GM19023 (cell line): ENCODE measurements around the gene COPS9.
A peak's percentile ranks its signal among the peaks of the same experiment; 100 is the strongest.

Experiments used
- ATAC-seq: cut with Tn5 transposase; IDR thresholded peaks from one replicate; pipeline ENCODE4 v1.9.1; 2021; ENCODE audit warnings: mild to moderate bottlenecking, moderate library complexity; ENCODE audit not compliant: unreplicated experiment

Gene COPS9

DNA sequence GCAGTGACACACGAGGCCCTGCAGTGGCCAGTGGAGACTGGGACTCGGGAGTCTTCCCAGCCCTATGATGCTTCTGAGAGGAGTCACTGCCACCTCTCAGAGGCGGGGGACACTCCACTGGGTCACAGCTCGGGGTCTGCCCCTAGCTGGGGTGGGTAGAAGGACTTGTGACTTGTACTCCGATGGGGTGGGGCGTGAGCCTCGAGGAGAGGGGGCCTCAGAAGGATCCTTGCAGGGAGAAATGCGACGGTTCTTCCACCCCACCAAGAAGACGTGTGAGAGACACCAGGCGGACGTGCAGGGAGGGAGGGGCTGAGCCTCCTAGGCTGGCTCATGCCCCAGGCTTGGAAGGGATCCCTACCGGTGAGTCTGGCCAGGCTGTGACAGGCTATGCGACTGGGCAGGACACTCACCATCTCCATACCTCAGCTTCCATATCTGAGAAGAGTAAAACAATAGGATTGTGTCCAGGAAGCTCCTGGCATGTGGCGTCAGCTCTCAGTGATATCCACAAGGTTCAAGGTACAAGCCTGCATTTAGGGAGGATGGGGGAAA, 15.4 kb upstream of the COPS9 start:
- ATAC-seq: no peak

- ATAC-seq: no peak
Observed at GRCh38 chr2:240149943-240150784, 14.1 kb upstream of the COPS9 start.

DNA sequence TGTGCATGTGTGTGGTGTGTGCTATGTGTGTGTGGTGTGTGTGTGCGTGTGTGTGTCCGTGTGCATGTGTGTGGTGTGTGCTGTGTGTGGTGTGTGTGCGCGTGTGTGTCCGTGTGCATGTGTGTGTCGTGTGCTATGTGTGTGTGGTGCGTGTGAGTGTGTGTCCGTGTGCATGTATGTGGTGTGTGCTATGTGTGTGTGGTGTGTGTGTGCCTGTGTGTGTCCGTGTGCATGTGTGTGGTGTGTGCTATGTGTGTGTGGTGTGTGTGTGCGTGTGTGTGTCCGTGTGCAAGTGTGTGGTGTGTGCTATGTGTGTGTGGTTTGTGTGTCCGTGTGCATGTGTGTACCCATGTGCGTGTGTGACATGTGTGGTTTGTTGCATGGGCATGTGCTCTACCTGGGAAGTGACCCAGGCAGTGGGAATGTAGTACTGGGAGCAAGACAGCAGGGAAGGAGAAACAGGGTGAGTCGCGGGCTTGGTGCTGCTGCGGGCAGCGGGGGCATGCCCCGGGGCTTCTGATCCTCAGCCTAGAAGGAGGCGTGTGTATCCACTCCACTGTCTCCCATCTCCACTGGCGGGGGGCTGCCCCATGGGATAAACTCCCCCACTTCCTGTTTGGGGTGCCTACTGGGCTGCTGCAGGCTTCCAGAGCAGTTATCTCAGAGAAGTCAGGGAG, 11.9 kb upstream of the COPS9 start:
- no peak for ATAC-seq

DNA sequence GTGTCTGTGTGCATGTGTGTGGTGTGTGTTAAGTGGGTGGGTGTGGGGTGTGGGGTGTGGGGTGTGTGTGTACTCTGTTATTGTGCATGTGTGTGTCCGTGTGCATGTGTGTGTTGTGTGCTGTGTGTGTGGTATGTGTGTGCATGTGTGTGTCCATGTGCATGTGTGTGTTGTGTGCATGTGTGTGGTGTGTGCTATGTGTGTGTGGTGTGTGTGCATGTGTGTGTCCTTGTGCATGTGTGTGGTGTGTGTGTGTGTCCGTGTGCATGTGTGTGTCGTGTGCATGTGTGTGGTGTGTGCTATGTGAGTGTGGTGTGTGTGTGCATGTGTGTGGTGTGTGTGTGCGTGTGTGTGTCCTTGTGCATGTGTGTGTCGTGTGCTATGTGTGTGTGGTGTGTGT, 11.3 kb upstream of the COPS9 start:
- ATAC-seq: no peak

DNA sequence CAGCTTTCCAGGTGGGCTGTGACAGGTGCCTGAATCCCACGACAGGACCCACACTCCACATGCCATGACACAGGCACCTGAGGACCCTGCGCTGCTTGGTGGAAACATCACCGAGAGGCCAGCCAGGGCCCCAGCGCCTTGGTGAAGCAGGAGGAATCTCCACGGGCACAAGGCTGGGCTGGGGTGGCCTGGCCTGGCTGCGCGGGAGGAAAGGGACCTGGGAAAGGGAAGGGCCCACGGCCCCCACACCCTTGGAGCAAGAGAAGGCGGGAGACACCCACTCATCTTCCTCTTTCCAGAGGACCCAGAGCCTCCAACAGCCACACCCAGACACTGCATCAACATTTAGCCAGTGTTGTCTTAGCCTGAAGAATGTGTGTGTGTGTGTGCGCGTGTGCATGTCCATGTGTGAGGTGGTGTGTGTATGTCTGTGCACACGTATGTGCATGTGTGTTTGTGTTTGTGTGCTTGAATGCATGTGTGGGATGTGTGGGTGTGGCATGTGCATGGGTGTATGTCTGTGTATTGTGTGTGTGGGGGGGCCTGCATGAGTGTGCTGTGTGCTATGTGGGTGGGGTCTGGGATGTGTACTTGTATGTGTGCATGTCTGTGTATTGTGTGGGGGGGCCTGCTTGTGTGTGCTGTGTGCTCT, 10.6 kb upstream of the COPS9 start:
- no peak for ATAC-seq

- no peak for ATAC-seq
Observed at GRCh38 chr2:240146141-240146561, 10.0 kb upstream of the COPS9 start.

- no peak for ATAC-seq
Observed at GRCh38 chr2:240145461-240145860, 9.4 kb upstream of the COPS9 start.

DNA sequence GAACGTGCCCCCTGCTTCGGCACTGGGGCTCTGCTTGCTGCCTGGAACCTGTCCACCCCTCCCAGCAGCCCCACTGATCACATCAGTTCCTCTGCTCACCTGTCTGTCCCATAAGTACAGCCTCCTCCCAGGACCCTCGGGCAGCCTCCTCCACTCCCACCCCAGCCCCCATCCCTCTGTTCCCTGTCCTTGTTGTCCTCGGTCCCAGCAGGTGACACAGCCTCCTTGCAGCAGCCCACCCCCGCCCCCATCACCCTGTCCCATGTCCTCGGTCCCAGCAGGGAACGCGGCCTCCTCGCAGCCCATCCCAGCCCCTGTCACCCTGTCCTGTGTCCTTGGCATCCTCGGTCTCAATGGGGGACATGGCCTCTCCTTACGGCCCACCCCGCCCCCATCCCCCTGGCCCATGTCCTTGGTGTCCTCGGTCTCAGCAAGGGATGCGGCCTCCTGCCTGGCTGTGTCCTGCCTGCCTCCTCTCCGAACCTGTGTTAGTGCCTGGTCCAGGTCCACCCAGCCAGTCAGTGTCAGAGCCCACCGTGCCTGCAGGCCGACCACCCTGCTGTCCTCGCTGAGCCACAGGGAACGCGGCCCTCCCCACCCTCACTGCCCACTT, 8.7 kb upstream of the COPS9 start:
- ATAC-seq: no peak

DNA sequence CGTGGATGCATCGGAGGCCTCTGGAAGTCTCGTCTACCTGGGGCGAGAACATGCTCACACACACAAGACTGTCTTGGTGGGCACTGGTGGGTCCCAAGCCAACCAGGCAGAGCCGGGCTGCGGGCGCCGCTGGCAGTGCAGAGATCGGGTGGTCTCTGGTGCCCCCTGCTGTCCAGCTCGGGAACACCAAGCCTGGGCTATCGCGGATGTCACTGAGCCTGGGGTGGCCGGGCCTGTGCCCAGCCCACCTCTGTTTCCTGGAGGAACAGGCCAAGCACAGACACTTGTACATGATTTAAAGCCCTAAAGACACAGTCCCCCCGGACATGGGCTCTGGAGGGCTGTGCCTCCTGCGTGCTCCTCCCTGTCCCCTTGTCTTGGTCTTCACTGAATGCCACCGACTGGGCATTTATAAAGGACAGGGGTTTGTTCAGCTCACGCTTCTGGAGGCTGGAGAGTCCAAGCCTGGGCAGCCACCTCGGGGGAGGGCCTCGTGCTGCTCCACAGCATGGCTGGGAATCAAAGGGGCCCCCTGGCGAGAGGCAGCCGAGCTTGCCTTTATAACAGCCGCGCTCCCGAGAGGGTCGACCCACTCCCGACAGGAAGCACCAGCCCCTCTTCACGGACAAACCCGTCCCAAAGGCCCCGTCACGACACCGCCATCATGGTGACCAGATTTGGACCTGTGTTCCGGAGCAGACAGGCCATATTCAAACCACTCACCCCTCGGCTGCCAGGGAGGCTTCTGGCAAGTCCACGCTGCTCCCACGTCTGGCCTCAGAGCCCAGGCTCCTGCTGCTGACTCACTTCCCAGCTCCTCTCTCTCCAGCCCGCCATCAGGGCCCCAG, 7.9 kb upstream of the COPS9 start:
- peak; percentile 70 for ATAC-seq

DNA sequence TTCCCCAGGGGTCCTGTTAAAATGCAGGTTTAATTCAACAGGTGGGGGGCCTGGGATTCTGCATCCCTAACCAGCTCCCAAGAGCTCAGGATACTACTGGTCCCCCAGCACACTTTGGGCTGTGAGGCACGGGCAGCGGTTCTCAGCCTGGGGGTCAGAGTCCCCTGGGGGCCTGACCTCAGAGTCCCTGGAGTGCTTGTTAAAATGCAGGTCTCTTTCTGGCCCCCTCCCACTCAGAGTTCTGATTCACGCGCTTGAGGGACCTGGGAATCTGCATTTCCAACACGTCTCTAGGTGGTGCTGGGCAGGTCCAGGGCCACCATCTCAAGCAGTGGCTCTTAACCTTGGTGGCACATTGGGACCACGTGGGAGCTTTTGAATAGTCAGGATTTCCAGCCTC, 7.2 kb upstream of the COPS9 start:
- ATAC-seq: no peak

- ATAC-seq: no peak
Observed at GRCh38 chr2:240142859-240143258, 6.8 kb upstream of the COPS9 start.

DNA sequence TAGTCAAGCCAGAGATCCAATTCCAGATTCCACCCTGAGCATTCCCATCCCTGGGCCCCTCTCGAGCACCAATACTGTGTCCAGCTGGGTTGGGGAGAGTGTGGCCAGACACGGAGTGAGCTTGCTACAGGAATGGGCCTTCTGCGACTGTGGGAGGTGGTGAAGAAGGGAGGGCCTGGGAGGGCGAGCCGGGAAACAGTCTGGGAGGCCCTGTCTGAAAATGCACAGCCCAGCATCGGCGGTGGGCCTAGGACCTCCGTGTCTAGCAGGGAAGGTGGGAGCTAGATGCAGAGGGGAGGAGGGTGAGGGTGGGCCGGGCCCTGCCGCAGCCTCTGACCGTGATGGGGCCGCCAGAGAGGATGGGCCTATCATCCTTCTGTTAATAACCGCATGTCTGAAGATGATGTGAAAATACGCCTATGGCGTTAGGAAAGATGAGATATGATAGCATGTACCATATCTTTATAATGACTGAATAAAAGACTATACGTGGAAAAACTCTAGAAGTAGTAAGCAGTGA, 6.2 kb upstream of the COPS9 start:
- no peak for ATAC-seq

DNA sequence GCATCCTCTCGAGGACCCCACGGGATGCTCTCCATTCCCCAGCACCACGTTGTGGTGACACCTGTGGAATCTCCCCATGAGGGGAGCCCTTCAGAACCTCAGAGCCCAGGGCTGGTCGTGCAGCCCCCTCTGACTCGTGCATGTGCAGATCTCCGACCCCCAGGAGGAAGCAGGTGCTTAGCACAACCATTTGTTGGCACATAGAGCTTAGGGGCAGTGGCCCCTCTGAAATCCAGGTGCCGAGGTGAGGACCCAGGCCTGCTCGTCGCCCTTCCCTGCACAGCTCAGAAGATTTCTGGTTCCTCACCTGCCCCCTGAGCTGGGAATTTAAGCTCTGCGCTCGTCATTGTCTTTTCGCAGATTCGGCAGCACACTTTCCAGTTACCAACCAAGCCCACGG, 5.6 kb upstream of the COPS9 start:
- no peak for ATAC-seq

GRCh38 chr2:240140920-240141319, 4.8 kb upstream of the COPS9 start:
- no peak for ATAC-seq

GRCh38 chr2:240140511-240140910, 4.4 kb upstream of the COPS9 start, which contains the start of gene OTOS:
TSS of gene OTOS (minus strand) at chr2:240140658. CDS start at chr2:240140326, 332 bp downstream.
- ATAC-seq: no peak

DNA sequence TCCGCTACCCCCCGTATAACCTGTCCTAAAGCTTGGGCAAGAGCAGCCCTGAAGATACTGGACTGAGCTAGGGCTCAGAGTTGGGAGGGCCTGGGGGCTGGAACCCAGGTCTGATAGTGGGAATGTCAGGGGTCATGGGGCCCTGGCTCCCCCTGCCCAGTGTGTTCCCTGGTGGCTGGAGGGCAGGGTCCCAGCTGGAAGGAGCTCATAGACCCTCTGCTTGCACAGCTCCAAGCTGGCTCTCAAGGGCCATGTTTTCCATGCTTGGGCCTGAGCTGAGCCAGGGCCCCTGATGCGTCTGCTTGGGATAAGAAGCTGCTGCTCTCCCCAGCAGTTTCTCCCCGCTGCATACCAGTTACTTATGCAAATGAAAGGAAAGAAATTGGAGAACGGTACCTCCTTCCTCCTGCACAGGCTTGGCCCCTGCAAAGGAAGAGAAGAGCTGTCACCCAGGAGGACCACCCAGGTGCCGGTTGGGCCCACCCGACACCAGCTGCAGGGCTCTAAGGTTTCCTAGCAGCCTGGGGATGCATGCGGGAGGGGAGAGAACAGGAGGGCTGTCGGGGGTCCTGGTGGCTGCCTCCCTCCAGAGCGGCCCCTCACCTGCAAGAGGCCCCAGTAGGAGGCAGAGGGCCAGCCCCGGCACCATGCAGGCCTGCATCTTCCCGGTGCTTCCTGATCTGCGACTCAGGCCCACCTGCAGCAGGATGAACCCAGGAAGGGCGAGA, 3.7 kb upstream of the COPS9 start:
- ATAC-seq: no peak

DNA sequence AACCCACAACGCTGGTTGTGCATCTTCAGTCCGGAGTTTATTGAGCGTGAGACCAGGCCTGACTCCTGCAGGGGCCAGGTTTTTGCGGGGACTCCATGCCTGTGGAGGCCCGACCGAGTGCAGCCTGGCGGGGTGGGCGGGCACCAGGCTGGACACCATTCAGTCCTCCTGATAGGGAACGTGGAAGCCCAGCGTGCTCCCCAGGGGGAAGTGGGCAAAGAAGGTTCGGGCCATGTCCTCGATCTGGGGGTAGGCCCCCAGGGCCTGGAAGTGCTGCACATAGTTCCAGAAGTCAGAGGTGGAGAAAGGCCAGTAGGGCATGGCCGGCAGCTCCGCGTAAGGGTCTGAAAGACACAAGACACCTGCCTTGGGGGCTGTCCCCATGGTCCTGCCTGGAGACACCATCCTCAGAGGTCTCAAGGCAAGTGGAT, 2.9 kb upstream of the COPS9 start:
- ATAC-seq: no peak

DNA sequence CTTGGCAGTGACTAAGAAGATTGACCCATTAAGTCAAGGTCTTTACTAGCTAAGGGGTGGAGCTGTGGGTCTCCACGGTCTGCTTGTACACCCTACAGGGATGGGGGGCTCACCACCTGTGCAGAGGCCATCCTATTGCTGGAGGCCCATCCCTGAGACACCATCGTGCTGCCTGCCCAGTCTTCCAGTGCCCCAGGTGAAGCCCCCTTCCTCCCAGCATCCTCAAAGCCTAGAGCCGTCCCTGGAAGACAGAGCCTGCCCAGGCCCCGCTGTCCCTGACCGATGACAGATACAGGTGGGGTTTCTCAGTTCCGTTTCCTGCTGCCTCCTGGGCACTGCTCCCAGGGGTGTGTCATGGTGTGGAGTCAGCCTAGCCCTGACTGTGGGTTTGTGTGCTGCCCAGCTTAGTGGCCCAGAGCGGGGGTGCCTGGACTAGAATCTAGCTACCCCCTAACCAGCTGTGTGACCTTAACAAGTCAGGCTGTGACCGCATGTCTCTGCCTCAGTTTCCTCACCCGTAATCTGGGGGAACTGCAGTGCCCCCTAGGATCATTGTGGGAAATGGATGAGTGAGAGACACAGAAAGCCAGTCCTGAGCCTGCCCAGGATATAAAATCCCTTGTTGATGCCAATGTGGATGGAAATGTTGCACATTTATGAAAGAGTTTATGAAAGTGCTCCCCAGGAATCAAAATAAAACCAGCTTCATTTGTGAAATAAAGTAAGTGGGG, 2.3 kb upstream of the COPS9 start:
- no peak for ATAC-seq
